PFSK-1 (cell line): ENCODE measurements around the gene CBR1.

Experiments
- FOXP2 ChIP-seq: optimal IDR thresholded peaks from 2 replicates; pipeline ENCODE3; 2011; ENCODE audit warnings: borderline replicate concordance, control low read depth, inconsistent platforms; ENCODE audit not compliant: insufficient read depth; ENCODE audit errors: extremely low read length, extremely low read depth
- POLR2AphosphoS5 ChIP-seq: IDR thresholded peaks from 2 replicates; pipeline ENCODE4 v1.6.1; 2012; ENCODE audit warnings: low read depth, mild to moderate bottlenecking, control low read depth, low read length, moderate library complexity
- REST ChIP-seq, 2 experiments: IDR thresholded peaks; 2 replicates each; pipeline versions ENCODE4 v1.6.1 to v1.8.0; 2011 to 2012; ENCODE audit warnings: low read depth in 2 of 2, low read length in 2 of 2, control low read depth in 1 of 2, inconsistent platforms in 1 of 2, mild to moderate bottlenecking in 1 of 2, moderate library complexity in 1 of 2; ENCODE audit not compliant: insufficient read depth in 1 of 2
- SIN3A ChIP-seq: IDR thresholded peaks from 2 replicates; pipeline ENCODE4 v1.6.1; 2012; ENCODE audit warnings: mild to moderate bottlenecking, low read length, moderate library complexity, borderline replicate concordance; ENCODE audit not compliant: insufficient read depth
- TAF1 ChIP-seq: IDR thresholded peaks from 2 replicates; pipeline ENCODE4 v1.6.1; 2012; ENCODE audit warnings: low read length, control low read depth, borderline replicate concordance; ENCODE audit not compliant: insufficient read depth

The CBR1 gene

GRCh38 chr21:36032647-36033406, 37.0 kb upstream of the CBR1 start:
- TF ChIP-seq SIN3A, result no peak
- no peak for TF ChIP-seq POLR2AphosphoS5
- TF ChIP-seq REST (IDR thresholded peaks at IDR 0.05; ENCODE audit: insufficient read depth in 1 of 2, low read depth in 2 of 2, low read length in 2 of 2), result no peak
- TF ChIP-seq TAF1, result no peak
- no peak for TF ChIP-seq FOXP2

- TF ChIP-seq POLR2AphosphoS5 (no peak), SIN3A (no peak), FOXP2 (no peak), REST (IDR thresholded peaks at IDR 0.05; ENCODE audit: insufficient read depth in 1 of 2, low read depth in 2 of 2, low read length in 2 of 2) (no peak), TAF1 (no peak)
These were observed 35.5 kb upstream of the CBR1 start for GRCh38 chr21:36034211-36034913.

- no peak for TF ChIP-seq FOXP2
- no peak for TF ChIP-seq SIN3A
- TF ChIP-seq POLR2AphosphoS5, result no peak
- no peak for TF ChIP-seq TAF1
- TF ChIP-seq REST (IDR thresholded peaks at IDR 0.05; ENCODE audit: insufficient read depth in 1 of 2, low read depth in 2 of 2, low read length in 2 of 2), result no peak
These were observed 34.4 kb upstream of the CBR1 start for GRCh38 chr21:36035381-36035791.

- TF ChIP-seq POLR2AphosphoS5, result no peak
- no peak for TF ChIP-seq SIN3A
- TF ChIP-seq TAF1, result no peak
- TF ChIP-seq FOXP2, result no peak
- no peak for TF ChIP-seq REST (IDR thresholded peaks at IDR 0.05; ENCODE audit: insufficient read depth in 1 of 2, low read depth in 2 of 2, low read length in 2 of 2)
These were observed 30.9 kb upstream of the CBR1 start for GRCh38 chr21:36038701-36039497.
